HG02840 (cell line): ENCODE measurements around the gene S1PR2.
"Not testable (repeated sequence)": the region's sequence is repeated elsewhere in the genome, so short reads cannot be mapped to it uniquely, and the experiment has no call there.

Experiments
- ATAC-seq: cut with Tn5 transposase; IDR thresholded peaks from one replicate; pipeline ENCODE4 v1.9.1; 2021; ENCODE audit warnings: mild to moderate bottlenecking, moderate library complexity, moderate number of reproducible peaks; ENCODE audit not compliant: unreplicated experiment, low FRiP score

Gene S1PR2

GRCh38 chr19:10226376-10227025, 4.6 kb downstream of the S1PR2 start:
- no peak for ATAC-seq

GRCh38 chr19:10226021-10226375, 5.1 kb downstream of the S1PR2 start:
- no peak for ATAC-seq

GRCh38 chr19:10224337-10224736, 6.8 kb downstream of the S1PR2 start:
- no peak for ATAC-seq

GRCh38 chr19:10223488-10224213, 7.5 kb downstream of the S1PR2 start:
- no peak for ATAC-seq

DNA sequence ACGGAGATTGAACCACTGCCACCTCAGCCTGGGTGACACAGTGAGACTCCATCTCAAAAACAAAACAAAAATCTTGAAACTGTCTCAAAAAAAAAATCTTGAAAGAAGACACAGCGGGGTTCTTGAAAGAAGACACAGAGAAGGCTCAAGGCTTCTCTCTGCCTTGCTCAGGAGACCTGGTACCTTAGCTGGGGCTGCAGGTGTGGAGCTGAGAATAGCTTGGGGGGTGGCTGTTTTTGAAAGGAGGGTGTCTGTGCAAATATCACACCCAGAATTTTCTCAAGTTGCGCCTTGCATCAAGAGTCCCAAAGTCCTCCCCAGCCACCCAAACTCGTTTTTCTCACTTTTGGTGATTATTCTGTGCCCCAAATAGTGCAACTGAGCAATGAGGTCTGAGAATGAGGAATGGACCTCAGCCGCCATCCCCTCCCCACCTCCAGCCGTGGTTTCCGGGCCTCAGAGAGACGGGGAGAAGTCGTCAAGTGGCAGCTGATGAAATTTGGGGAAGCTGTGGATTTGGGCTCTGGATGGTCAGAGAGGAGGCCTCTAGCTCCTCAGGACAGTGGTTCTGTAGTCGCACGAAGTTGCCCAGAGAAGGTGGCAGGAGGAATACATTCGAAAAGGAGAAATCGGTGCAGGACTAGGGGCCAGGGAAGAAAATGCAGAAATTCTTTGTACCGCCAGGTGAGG, 8.8 kb downstream of the S1PR2 start:
- ATAC-seq: no peak

DNA sequence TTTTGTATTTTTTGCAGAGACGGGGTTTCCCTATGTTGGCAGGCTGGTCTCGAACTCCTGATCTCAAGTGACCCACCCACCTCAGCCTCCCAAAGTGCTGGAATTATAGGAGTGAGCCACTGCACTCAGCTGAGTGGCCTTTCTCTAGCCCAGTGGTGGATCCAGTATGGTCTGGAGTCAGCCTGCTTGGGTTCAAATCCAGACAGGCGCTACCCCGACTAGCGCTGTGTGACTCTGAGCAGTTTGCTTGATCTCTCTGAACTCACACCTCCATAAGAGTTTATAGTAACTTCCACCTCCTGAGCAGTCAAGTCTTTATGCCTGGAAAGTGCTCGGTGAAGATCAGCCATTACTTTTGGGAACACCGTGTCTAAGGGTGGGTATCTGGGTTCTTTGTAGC, 10.4 kb downstream of the S1PR2 start:
- no peak for ATAC-seq

GRCh38 chr19:10219678-10220077, 11.5 kb downstream of the S1PR2 start:
- ATAC-seq: no peak

GRCh38 chr19:10217085-10217484, 14.0 kb downstream of the S1PR2 start:
- ATAC-seq: no peak

- ATAC-seq: no peak
These were observed 16.3 kb downstream of the S1PR2 start for GRCh38 chr19:10214784-10215183.

GRCh38 chr19:10211691-10212090, 19.4 kb downstream of the S1PR2 start:
- no peak for ATAC-seq

- ATAC-seq: no peak
These were observed 20.1 kb downstream of the S1PR2 start for GRCh38 chr19:10211061-10211460.

DNA sequence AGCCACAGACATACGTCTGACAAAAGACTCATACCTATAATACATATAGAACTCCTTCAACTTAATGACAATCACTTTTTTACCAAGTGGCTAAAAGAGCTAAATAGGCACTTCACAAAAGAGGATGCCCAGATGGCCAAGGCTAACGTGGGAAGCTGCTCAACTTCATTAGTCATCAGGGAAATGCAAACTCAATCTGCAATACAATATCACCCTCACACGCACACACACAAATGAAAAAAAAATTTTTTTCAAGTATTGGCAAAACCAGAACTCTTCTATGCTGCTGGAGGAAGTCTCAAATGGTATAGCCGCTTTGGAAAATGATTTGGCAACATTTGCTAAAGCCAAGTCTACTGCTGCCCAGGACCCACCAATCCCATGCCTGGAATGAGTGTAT, 21.8 kb downstream of the S1PR2 start:
- no peak for ATAC-seq

DNA sequence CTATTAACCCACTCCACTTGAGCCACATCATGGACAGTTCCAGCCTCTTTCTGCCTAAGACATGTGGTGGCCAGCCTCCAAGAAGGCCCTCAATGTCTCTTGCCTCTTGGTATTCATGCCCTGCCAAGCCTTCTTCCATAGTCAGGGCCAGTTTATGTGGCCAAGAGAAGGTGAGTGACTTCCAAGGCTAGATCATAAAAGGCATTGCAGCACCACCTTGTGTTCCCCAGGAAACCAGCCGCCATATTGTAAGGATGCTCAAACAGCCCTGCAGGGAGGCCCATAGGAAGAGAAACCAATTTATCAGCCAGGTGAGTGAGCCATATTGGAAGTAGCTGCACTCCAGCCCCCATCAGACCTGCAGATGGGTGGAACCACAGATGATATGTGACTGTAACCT, 24.1 kb downstream of the S1PR2 start:
- ATAC-seq: no peak

DNA sequence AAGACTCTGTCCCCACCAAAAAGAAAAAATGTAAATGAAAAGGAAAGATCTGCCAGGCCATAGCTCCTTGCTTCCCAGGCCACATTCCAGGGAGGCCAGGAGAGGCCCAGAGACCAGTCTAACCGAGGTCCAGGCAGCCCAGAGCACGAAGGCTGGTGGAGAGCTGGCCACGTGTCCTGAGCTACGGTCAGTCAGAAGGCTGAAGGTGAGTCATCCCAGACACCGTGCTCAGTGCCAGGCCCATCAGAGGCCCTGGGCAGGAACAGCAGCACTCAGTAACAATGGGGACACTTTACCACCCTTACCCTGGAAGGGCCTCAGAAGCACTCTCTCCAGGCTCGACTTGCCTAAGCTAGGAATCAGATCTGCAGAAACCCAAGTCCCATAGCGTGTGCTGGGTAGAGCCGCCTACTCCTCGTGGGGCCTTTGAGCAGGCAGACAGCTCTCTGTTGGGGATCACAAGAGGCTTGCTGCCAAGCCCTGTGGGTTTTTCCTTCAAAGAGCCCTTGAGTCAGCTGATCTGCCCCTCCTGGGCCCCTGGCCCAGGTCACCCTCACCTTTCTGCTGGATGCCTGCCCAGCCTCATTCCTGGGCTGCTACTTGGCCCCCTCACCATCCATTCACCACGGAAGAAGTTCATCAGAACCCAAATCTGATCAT, 24.8 kb downstream of the S1PR2 start:
- ATAC-seq: no peak

GRCh38 chr19:10205636-10206035, 25.5 kb downstream of the S1PR2 start:
- ATAC-seq: no peak

- no peak for ATAC-seq
These were observed 27.4 kb downstream of the S1PR2 start for GRCh38 chr19:10203686-10204085.

DNA sequence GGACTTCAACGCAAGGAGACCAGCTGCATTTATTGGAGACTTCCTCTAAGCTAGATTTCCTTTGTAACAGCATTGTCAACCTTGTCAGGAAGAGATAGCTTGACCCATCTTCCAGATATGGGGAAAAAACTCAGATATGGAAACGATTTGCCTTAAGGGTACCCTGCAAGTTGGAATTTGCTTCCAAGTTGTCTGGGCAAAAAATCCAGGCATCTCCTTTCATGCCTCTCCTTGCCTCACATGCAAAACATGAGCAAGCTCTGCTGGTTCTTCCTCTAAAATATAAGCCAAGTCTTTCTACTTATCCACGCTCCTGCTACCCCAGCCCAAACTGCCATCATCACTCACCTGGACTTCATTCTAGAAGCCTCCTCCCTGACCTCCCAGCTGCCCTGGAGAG, 30.0 kb downstream of the S1PR2 start:
- ATAC-seq: no peak

GRCh38 chr19:10200101-10200500, 31.0 kb downstream of the S1PR2 start:
- not testable (repeated sequence) for ATAC-seq

GRCh38 chr19:10198889-10199644, 32.1 kb downstream of the S1PR2 start:
- not testable (repeated sequence) for ATAC-seq

GRCh38 chr19:10195199-10195519, 36.0 kb downstream of the S1PR2 start:
- no peak for ATAC-seq
